ENCODE results near the gene HHIP. TPM values are rescaled to one million over a fixed set of nuclear protein-coding genes. Genes with fewer than 3 reads are reported as not detected.

HHIP gene
- total RNA-seq, 6 experiments from 2014 or later: 0.09 to 1.1 (median 0.42) TPM

GRCh38 chr4:144667500-144667899 is 21.5 kb downstream of the HHIP start:
- no peak overlapping the region for H3K4me3 Mint-ChIP-seq
- no peak for TF ChIP-seq CTCF (IDR thresholded peaks at IDR 0.05)
- H3K9me3 Mint-ChIP-seq: no peaks in the 10 kb centered on the region
- no peak overlapping the region for H3K27ac Mint-ChIP-seq
- no peaks in the 10 kb centered on the region; the same call in 1 of the 2 replicates for H3K27me3 Mint-ChIP-seq (ENCODE audit: insufficient read depth)
- DNase-seq: no peak
- no peaks in the 10 kb centered on the region for H3K36me3 Mint-ChIP-seq (ENCODE audit: low read depth)
- H3K4me1 Mint-ChIP-seq (ENCODE audit: low read depth): peaks cover 21% of the 10 kb centered on the region

GRCh38 chr4:144670776-144671175 is 24.8 kb downstream of the HHIP start:
- peaks cover 18% of the 10 kb centered on the region for H3K4me1 Mint-ChIP-seq (ENCODE audit: low read depth)
- no peak for DNase-seq
- H3K9me3 Mint-ChIP-seq: no peaks in the 10 kb centered on the region
- no peak for TF ChIP-seq CTCF (IDR thresholded peaks at IDR 0.05)
- H3K27me3 Mint-ChIP-seq (ENCODE audit: insufficient read depth): no peaks in the 10 kb centered on the region; the same call in 1 of the 2 replicates
- H3K27ac Mint-ChIP-seq: no peak overlapping the region
- H3K4me3 Mint-ChIP-seq: no peak overlapping the region
- H3K36me3 Mint-ChIP-seq (ENCODE audit: low read depth): no peaks in the 10 kb centered on the region

GRCh38 chr4:144674711-144675110 is 28.8 kb downstream of the HHIP start:
- Mint-ChIP-seq H3K9me3 (no peaks in the 10 kb centered on the region), H3K27me3 (ENCODE audit: insufficient read depth) (no peaks in the 10 kb centered on the region; the same call in 1 of the 2 replicates), H3K27ac (no peak overlapping the region), H3K4me1 (ENCODE audit: low read depth) (no peaks in the 10 kb centered on the region; the same call in 1 of the 2 replicates), H3K4me3 (no peak overlapping the region), H3K36me3 (ENCODE audit: low read depth) (no peaks in the 10 kb centered on the region)
- DNase-seq: no peak
- TF ChIP-seq CTCF (IDR thresholded peaks at IDR 0.05): no peak

- Mint-ChIP-seq H3K9me3 (no peaks in the 10 kb centered on the region), H3K27ac (no peak overlapping the region), H3K36me3 (ENCODE audit: low read depth) (no peaks in the 10 kb centered on the region), H3K27me3 (ENCODE audit: insufficient read depth) (no peaks in the 10 kb centered on the region; the same call in 1 of the 2 replicates), H3K4me1 (ENCODE audit: low read depth) (peaks cover 8% of the 10 kb centered on the region), H3K4me3 (no peak overlapping the region)
- TF ChIP-seq CTCF (IDR thresholded peaks at IDR 0.05): no peak
- DNase-seq: no peak
These were observed 35.9 kb downstream of the HHIP start for GRCh38 chr4:144681806-144682205.

GRCh38 chr4:144683516-144683915 is 37.6 kb downstream of the HHIP start:
- Mint-ChIP-seq H3K27ac (no peak overlapping the region), H3K27me3 (ENCODE audit: insufficient read depth) (no peaks in the 10 kb centered on the region; the same call in 1 of the 2 replicates), H3K9me3 (no peaks in the 10 kb centered on the region), H3K36me3 (ENCODE audit: low read depth) (no peaks in the 10 kb centered on the region), H3K4me3 (no peak overlapping the region), H3K4me1 (ENCODE audit: low read depth) (peaks cover 8% of the 10 kb centered on the region)
- no peak for TF ChIP-seq CTCF (IDR thresholded peaks at IDR 0.05)
- no peak for DNase-seq

- H3K9me3 Mint-ChIP-seq: no peaks in the 10 kb centered on the region
- H3K4me3 Mint-ChIP-seq: no peak overlapping the region
These were observed 40.0 kb downstream of the HHIP start for GRCh38 chr4:144685911-144686310.

More at GRCh38 chr4:144685911-144686310, 40.0 kb downstream of the HHIP start:
- Mint-ChIP-seq H3K27ac (no peak overlapping the region), H3K36me3 (ENCODE audit: low read depth) (no peaks in the 10 kb centered on the region), H3K27me3 (ENCODE audit: insufficient read depth) (no peaks in the 10 kb centered on the region), H3K4me1 (ENCODE audit: low read depth) (peaks cover 8% of the 10 kb centered on the region)
- DNase-seq: no peak
- TF ChIP-seq CTCF (IDR thresholded peaks at IDR 0.05): no peak
